H1 (cell line): ENCODE data around the gene ANKRD13B. TPM values are rescaled to one million over a fixed set of nuclear protein-coding genes. Genes with fewer than 3 reads are reported as not detected.

Source experiments
- CTBP2 ChIP-seq: IDR thresholded peaks from 2 replicates; pipeline ENCODE4 v1.7.0; 2011; ENCODE audit warnings: borderline replicate concordance, mild to moderate bottlenecking, moderate library complexity, mixed read lengths, low read length; ENCODE audit not compliant: insufficient read depth, insufficient read length
- FOSL1 ChIP-seq: IDR thresholded peaks from 2 replicates; pipeline ENCODE4 v1.6.1; 2011; ENCODE audit warnings: mild to moderate bottlenecking, low read depth, low read length, moderate library complexity; ENCODE audit not compliant: insufficient read depth
- KDM1A ChIP-seq: fragments of 200-600, 300-600 bp; sonication (generic); IDR thresholded peaks from 2 replicates; pipeline ENCODE4 v1.7.1; 2016; ENCODE audit warnings: mild to moderate bottlenecking, low read length, borderline replicate concordance
- NANOG ChIP-seq: IDR thresholded peaks from 2 replicates; pipeline ENCODE4 v1.6.1; 2011; ENCODE audit warnings: low read length, low read depth, mild to moderate bottlenecking, inconsistent platforms; ENCODE audit not compliant: insufficient read depth, poor library complexity, severe bottlenecking
- SP2 ChIP-seq: IDR thresholded peaks from 2 replicates; pipeline ENCODE4 v1.6.1; 2012; ENCODE audit warnings: mild to moderate bottlenecking, low read length, inconsistent platforms
- polyA plus RNA-seq, 7 experiments: library from polyadenylated mRNA; depleted of rRNA in 3 of 7; stranded (reverse) in 5 of 7; unstranded in 2 of 7; fragments of >200 nt in 5 of 7; fragments of 200-250 nt in 2 of 7; gene quantifications; 1 replicate in 5 of 7; 2 replicates in 1 of 7; 4 replicates in 1 of 7; pipeline versions ENCODE4 v1.2.1 to v1.2.3, GENCODE V29; 2011 to 2013; ENCODE audit warnings: missing spikeins in 2 of 7, mixed read lengths in 2 of 7
- total RNA-seq: library from RNA; stranded (reverse); fragmentation: NEBNext Ultra II Directional; extraction: Animal tissue kit (Norgen Biotek cat#: 25700); gene quantifications from 2 replicates; pipeline ENCODE4 v1.2.1, GENCODE V29; 2021
- TF ChIP-seq, protein P1 (sequence below): IDR thresholded peaks from 2 replicates; pipeline ENCODE4 v1.6.1; 2011; ENCODE audit warnings: low read depth, mild to moderate bottlenecking, low read length; ENCODE audit not compliant: insufficient read depth
- TF ChIP-seq, protein P2 (sequence below): IDR thresholded peaks from 2 replicates; pipeline ENCODE4 v1.6.1; 2012; ENCODE audit warnings: inconsistent platforms

The ANKRD13B gene
- total and polyA plus RNA-seq, 2 of the 8 experiments (the other 6 are each of a cell fraction or from before 2014, with no cell fraction given) = 16.4 to 48.5 TPM

DNA sequence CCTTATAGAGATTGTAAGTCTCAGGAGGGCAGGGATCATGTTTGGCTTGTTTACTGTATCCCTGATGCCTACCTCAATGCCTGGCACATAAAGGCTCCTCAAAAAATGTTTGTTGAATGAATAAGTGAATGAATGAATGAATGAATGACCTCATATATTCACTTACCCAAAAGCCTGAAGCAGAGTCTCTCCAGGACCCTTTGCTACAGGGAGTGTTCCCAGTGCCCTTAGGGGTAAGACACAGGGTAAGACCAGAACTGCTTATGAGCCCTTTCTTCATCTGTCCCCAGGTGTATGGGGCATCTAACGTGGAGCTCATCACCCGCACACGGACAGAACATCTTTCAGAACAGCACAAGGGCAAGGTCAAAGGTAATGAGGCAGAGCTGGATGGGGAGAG, 17.5 kb downstream of the ANKRD13B start (continued):
- TF ChIP-seq, protein P1, sequence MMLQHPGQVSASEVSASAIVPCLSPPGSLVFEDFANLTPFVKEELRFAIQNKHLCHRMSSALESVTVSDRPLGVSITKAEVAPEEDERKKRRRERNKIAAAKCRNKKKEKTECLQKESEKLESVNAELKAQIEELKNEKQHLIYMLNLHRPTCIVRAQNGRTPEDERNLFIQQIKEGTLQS = no peak
- no peak for TF ChIP-seq CTBP2
- no peak for TF ChIP-seq SP2
- TF ChIP-seq NANOG = no peak
- TF ChIP-seq, protein P2, sequence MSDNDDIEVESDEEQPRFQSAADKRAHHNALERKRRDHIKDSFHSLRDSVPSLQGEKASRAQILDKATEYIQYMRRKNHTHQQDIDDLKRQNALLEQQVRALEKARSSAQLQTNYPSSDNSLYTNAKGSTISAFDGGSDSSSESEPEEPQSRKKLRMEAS = no peak
- TF ChIP-seq FOSL1 = no peak
- no peak for TF ChIP-seq KDM1A
